Fibroblast of villous mesenchyme (primary cell): Measurements from ENCODE around the gene ZNF609. TPM values are rescaled to one million over a fixed set of nuclear protein-coding genes. Genes with fewer than 3 reads are reported as not detected.
"Not testable (repeated sequence)": the region's sequence is repeated elsewhere in the genome, so short reads cannot be mapped to it uniquely, and the experiment has no call there.

Experiments
- DNase-seq: peaks from one replicate; pipeline ENCODE4 v3.0.0-alpha.2; 2010; ENCODE audit warnings: low read depth
- H3K4me3 ChIP-seq: 2 replicates; pipeline ENCODE4 v1.5.1; 2011; ENCODE audit warnings: low read depth, mild to moderate bottlenecking, low read length
- total RNA-seq: library from RNA; depleted of rRNA; stranded (reverse); fragments of >200 nt; gene quantifications from 2 replicates; pipeline ENCODE4 v1.2.3, GENCODE V29; 2012
- TF ChIP-seq, protein P1 (sequence below): IDR thresholded peaks from 2 replicates; pipeline ENCODE4 v1.5.1; 2012; ENCODE audit warnings: low read depth, mild to moderate bottlenecking, low read length; ENCODE audit not compliant: insufficient read depth

Gene ZNF609
- total RNA-seq, 1 donor = 22.5 TPM

- no peak overlapping the region for H3K4me3 ChIP-seq
- TF ChIP-seq, protein P1, sequence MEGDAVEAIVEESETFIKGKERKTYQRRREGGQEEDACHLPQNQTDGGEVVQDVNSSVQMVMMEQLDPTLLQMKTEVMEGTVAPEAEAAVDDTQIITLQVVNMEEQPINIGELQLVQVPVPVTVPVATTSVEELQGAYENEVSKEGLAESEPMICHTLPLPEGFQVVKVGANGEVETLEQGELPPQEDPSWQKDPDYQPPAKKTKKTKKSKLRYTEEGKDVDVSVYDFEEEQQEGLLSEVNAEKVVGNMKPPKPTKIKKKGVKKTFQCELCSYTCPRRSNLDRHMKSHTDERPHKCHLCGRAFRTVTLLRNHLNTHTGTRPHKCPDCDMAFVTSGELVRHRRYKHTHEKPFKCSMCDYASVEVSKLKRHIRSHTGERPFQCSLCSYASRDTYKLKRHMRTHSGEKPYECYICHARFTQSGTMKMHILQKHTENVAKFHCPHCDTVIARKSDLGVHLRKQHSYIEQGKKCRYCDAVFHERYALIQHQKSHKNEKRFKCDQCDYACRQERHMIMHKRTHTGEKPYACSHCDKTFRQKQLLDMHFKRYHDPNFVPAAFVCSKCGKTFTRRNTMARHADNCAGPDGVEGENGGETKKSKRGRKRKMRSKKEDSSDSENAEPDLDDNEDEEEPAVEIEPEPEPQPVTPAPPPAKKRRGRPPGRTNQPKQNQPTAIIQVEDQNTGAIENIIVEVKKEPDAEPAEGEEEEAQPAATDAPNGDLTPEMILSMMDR = no peak
- no peak for DNase-seq
Measured at GRCh38 chr15:64583519-64583918, 123.1 kb downstream of the ZNF609 start.

DNA sequence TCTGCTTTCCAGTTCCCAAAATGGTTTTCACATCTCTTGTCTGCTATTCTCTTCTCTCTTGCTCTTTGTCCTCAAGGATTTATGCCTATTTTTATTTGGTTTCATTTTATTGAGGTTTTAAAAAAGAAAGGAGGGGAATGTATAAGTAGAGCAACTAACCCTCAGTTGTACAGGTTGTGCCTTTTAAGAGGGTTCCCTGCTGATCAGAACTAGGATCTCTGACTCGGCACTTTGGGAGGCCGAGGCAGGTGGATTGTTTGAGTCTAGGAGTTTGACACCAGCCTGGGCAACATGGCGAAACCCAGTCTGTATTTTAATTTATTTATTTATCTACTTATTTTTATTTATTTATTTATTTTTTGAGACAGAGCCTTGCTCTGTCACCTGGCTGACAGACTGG is 123.6 kb downstream of the ZNF609 start:
- no peak overlapping the region for H3K4me3 ChIP-seq
- DNase-seq = no peak
- TF ChIP-seq, protein P1 = no peak

DNA sequence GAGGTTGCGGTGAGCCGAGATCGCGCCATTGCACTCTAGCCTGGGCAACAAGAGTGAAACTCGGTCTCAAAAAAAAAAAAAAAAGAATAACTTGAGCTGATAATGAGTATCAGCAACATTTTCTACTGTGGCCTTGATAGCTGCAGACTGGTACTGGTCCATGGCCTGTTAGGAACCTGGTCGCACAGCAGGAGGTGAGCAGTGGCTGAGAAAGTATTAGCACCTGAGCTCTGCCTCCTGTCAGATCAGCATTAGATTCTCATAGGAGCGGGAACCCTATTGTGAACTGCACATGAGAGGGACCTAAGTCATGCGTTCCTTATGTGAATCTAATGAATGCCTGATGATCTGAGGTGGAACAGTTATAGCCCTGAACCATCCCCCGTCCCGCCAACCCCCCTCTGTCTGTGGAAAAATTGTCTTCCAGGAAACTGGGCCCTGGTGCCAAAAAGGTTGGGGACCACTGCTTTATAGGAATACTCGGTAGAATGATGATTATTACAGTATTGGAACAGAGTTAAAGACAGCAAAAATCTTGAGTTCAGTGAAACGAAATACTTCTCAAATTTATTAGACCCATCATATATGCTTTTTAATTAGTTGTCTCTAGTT is 126.0 kb downstream of the ZNF609 start:
- H3K4me3 ChIP-seq = no peak overlapping the region
- TF ChIP-seq, protein P1 = no peak
- no peak for DNase-seq

DNA sequence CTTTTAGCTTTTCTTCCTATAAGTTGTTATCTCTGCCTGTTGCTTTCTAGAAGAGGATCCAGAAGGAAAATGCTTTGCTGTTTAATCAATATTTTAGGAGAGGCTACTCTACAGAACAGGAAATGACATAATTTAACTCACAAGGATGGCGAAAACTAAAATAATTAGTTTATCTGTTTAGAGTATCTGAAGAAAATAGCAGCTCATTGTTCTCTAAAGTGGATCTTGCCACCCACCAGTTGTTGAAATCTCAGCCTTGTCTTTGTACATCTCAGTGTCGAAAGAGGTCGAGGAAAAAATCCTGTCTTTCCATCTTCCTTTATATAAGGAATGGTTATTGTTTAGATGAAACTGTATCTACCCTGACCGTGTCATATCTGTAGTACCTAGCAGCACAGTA is 126.6 kb downstream of the ZNF609 start:
- no peak overlapping the region for H3K4me3 ChIP-seq
- DNase-seq = no peak
- TF ChIP-seq, protein P1 = no peak

DNA sequence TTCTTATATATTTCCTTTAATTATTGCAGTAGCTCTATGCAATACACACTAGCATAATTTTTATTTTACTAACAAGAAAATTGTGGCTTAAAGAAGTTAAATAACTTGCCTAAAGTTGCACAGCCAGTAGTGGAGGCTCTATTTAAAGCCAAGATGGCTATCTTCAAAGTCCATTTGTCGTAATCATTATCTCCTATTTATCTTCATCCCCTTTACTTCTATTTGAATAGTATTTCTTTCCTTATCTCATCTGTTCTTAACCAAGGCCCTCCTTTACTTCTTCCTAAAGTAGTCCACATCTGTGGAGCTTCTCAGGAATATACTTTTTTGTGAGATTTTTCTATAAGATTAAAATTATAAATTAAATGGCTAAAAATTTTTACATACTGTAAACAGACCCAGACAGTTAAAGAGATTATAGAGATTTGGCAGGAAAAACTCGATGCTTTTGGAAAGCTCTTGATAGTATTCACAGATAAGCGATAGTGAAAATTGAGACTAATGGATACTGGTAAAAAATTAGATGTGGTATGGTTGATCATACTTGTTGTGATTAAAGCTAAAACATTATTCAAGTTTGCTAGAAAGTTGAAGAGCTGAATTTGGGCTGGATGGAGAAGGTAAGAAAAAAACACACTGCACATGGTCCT is 129.2 kb downstream of the ZNF609 start:
- TF ChIP-seq, protein P1 = no peak
- no peak overlapping the region for H3K4me3 ChIP-seq
- DNase-seq = no peak

DNA sequence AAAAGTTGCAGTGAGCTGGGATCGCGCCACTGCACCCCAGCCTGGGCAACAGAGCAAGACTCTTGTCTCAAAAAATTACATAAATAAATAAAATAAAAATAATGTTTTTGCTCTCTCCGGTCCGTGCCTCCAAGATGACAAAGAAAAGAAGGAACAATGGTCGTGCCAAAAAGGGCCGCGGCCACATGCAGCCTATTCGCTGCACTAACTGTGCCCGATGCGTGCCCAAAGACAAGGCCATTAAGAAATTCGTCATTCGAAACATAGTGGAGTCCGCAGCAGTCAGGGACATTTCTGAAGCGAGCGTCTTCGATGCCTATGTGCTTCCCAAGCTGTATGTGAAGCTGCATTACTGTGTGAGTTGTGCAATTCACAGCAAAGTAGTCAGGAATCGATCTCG is 132.5 kb downstream of the ZNF609 start:
- H3K4me3 ChIP-seq, DNase-seq: not testable (repeated sequence)

- TF ChIP-seq, protein P1 = no peak
- no peak overlapping the region for H3K4me3 ChIP-seq
- DNase-seq = peak; percentile 63
Measured at GRCh38 chr15:64596701-64597476, 136.5 kb downstream of the ZNF609 start.
